GM21786 (cell line): Measurements from ENCODE around the gene DDC.
"Not testable (repeated sequence)": the region's sequence is repeated elsewhere in the genome, so short reads cannot be mapped to it uniquely, and the experiment has no call there.

Source experiments
- ATAC-seq: cut with Tn5 transposase; IDR thresholded peaks from one replicate; pipeline ENCODE4 v1.9.1; 2021; ENCODE audit not compliant: unreplicated experiment

Gene DDC

DNA sequence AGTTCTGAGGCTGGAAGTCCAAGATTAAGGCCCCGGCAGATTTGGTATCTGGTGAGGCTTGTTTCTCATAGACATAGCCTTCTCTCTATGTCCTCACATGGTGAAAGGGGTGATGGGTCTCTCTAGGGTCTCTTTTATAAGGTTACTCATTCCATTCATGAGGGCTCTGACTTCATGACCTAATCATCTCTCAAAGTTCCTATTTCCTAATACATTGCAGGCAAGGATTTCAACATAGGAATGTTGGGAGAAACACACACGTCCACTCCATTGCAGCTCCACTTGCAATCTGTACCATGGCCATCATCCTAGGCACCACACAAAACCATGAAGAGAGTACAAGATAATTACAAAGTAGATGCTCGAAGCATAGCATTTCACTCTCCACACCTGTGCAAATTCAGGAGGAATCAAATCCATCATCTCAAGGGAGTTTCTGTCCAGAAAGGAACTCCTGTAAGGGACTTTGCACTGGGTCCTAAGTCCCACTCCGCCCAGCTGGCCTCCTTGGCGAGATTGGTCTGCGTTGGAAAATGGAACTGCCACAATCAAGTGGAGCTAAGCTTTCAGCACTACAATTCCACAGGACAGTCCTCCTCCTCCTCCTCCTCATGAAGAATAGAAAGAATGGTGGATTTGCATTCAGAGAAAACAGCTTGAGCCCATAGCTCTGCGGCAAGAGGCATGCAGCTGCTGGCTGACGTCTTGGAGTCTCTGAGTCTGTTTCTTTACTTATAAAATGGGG, 8.8 kb downstream of the DDC start:
- no peak for ATAC-seq

- no peak for ATAC-seq
Measured at GRCh38 chr7:50555594-50556140, 9.5 kb downstream of the DDC start.

DNA sequence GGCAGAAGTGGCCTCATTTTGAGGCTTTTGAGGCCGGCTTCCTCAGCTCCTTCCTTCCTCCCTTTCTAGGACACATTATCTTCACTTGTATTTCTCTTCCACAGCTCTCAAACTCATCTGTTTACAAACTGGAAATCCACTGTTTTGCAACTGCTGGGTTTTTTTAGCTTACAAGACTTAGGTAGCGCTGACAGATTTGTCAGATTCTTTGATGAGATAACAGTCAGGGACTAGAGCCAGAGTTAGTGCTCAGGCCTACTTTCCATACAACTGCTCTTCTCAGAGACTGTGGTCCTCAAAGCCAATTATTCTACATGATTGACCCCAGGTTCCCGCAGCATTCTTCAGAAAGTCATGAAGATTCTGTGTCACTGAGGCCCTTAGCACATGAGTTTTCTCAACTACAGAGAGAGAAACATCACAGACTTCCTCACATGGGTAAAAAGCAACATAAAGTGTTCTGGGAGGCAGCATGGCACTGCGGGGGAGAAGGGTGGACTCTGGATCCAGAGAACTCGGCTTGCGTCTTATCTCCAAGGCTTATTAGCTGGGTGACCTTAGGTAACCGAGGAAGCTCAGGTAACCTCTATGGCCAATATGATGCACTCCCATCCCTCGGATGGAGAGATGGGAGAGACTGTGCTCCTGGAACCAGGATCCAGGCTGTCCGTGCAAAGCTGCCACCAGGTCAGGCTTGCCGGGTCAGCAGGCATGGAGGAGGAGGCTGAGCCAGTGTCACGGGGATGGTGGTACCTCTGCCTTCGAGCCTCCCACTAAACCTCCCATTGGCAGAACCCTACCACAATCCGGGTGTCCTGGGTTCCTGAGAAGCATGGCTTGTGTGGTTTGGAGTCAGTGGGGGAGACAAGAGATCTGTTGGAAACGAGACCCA, 10.5 kb downstream of the DDC start:
- no peak for ATAC-seq

- no peak for ATAC-seq
Measured at GRCh38 chr7:50553973-50554372, 11.2 kb downstream of the DDC start.

GRCh38 chr7:50552921-50553320, 12.3 kb downstream of the DDC start:
- no peak for ATAC-seq

GRCh38 chr7:50552139-50552538, 13.1 kb downstream of the DDC start:
- no peak for ATAC-seq

DNA sequence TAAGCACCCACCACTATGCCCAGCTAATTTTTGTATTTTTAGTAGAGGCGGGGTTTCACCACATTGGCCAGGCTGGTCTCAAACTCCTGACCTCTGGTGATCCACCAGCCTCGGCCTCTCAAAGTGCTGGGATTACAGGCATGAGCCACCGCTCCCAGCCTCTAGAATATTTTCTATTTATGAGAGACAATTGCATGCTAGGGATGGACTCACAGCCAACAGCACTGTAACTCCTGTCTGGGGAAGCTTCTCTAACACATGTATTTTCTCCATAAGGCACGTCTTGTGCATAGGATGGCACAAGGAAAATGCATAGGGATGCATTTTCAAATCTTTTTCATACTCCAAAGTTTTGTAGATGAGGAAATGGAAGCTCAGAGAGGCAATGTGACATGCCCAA, 19.6 kb downstream of the DDC start:
- not testable (repeated sequence) for ATAC-seq

DNA sequence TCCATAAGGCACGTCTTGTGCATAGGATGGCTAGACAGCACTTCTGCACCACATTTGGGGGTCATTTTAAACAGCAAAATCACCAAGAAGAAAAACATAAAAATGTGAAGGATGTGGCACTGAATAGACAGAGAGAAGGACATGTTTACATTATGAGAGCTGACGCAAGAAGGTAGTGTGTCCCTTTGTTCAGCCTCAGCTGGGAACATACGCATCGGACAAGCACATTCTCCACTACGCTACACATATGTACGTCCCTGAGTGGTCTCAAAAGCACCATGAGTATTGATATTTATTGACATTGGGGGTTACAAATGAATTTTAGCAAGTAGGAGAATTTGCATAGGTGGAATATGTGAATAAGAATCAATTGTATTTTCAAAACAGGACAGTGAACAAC, 20.2 kb downstream of the DDC start:
- no peak for ATAC-seq

DNA sequence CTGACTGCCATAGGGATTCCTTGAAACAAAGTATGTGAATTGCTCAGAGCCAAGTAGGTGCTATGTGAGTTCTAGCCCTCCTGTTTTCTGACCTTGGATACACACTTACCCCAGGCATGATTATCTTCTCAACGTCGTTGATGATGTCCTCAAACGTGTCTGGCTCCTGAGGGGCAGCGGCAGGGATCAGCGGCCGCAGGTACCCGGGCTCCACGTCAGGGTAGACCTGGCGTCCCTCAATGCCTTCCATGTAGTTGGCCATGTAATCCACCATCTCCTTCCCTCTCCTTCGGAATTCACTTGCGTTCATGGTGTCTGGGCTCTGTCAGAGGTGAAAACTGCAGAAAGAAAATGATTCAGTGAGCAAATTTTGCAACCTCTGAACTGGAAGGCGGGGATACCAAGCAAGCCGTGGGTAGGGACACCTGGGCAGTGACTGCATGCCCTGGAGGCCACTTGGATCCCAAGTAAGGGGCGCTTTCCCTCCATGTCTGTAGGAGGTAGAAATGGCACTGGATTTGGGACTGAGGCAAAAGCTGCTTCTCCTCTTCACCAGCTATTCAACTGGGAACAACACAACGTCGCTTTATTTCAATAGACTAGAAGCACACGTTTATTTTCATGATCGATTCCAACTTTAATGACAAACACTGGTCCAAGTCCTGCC, 21.3 kb downstream of the DDC start:
- ATAC-seq, result no peak

GRCh38 chr7:50542132-50542531, 23.1 kb downstream of the DDC start:
- no peak for ATAC-seq

DNA sequence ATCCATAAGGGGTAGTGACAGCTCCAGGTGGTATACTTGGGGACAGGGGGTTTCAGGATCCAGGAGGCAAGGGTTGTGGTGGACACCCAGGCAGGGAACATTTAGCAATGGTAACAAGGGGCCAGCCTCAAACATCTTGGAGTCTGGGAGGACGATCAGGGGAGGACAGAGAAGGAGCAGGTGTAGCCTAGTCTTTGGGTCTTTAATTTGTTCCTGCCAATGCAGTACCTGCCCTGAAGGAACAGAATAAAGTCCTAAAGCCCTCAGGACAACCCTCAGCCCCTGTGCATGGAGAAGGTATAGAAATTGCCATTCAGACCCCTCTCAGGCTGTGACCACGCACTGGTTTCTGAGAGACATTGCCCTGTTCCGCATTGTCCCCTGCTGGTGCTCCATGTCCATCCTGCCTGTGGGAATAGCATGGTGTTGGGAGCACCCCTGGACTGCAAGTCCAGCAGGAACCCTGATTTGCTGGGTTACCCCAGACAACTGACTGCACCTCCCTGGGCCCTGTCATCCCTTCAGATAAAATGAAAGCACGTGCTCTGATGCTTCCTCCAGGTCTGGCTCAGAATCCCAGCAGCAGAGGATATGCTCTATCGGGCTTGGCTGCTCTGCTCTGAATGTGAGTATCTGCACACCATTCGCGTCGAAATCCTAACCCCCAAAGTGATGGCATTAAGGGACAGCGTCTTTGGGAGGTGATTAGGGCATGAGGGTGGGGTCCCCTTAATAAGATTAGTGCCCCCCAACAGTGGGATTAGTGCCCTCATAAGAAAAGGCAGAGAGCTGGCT, 24.2 kb downstream of the DDC start:
- no peak for ATAC-seq

GRCh38 chr7:50539725-50540124, 25.5 kb downstream of the DDC start:
- ATAC-seq, result no peak

DNA sequence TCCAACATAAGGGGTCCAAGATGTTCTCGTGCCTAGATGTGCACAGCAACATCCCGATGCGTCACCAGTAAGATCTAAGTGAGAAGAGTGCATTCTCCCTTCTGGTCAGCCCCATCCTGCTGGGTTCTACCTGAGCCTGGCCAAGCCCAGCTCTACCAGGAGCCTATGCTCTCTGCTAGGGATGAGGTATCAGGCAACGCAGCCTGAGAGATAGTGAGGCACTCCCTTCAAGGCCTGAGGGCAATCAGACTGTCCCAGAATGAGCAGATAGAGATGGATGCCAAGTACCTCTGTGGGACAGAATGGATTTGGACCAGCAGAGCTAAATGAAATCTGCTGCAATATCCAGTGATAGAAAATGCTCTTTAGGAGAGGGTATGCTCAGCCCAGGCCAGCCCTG, 26.7 kb downstream of the DDC start:
- ATAC-seq, result no peak

DNA sequence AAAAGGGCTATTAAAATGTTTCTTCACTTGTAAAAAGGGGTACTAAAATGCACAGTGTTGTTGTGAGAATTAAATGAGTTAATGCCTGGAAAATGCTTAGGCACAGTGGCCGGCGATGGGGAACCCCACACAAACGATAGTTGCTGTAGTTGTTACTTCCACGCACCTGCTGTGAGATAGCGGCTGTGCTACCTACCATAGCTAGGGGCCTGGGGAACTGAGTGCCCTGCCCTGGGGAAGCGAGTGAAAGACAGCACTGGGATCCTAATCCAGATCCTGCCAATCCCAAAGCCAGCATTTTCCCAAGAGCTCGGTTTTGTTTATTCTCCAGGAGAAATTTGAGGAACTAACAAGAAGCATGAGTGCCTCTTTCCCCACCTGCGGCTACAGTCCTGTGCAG, 27.8 kb downstream of the DDC start:
- no peak for ATAC-seq

- not testable (repeated sequence) for ATAC-seq
Measured at GRCh38 chr7:50535291-50535711, 29.9 kb downstream of the DDC start.

- ATAC-seq, result no peak
Measured at GRCh38 chr7:50534690-50535290, 30.4 kb downstream of the DDC start.

- no peak for ATAC-seq
Measured at GRCh38 chr7:50533866-50534265, 31.3 kb downstream of the DDC start.

- no peak for ATAC-seq
Measured at GRCh38 chr7:50531928-50532327, 33.3 kb downstream of the DDC start.

DNA sequence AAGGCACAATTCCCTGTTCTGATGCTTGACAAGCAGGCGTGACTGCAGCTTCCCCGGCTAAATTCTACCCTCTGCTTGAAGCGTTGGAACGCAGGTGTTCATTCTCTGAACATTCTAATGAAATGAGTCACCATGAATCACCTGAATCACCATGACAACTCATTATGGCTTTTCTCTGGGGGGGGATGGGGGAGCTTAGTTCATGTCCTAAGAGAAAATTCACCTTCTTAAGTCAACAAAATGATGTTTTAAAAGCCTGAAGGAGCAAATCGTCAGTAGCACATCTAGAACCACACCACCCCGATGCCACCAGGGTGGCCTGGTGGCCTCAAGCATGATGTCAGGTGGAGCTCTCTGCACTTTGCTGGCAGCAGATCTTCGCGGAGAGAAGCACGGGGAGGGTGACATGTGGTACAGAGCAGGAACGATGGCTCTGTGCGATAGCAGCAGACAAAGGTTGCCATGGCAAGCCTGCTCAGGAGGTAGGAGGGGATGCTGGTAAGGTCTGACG, 33.7 kb downstream of the DDC start:
- no peak for ATAC-seq

GRCh38 chr7:50530766-50531165, 34.4 kb downstream of the DDC start:
- no peak for ATAC-seq
